ENCODE data around the gene ATP2B3.

The ATP2B3 gene

GRCh38 chrX:153537526-153538295 is 20.3 kb downstream of the ATP2B3 start:
- no peak for DNase-seq (ENCODE audit: low read depth)

GRCh38 chrX:153538424-153538823 is 21.0 kb downstream of the ATP2B3 start:
- DNase-seq (ENCODE audit: low read depth) = no peak

DNA sequence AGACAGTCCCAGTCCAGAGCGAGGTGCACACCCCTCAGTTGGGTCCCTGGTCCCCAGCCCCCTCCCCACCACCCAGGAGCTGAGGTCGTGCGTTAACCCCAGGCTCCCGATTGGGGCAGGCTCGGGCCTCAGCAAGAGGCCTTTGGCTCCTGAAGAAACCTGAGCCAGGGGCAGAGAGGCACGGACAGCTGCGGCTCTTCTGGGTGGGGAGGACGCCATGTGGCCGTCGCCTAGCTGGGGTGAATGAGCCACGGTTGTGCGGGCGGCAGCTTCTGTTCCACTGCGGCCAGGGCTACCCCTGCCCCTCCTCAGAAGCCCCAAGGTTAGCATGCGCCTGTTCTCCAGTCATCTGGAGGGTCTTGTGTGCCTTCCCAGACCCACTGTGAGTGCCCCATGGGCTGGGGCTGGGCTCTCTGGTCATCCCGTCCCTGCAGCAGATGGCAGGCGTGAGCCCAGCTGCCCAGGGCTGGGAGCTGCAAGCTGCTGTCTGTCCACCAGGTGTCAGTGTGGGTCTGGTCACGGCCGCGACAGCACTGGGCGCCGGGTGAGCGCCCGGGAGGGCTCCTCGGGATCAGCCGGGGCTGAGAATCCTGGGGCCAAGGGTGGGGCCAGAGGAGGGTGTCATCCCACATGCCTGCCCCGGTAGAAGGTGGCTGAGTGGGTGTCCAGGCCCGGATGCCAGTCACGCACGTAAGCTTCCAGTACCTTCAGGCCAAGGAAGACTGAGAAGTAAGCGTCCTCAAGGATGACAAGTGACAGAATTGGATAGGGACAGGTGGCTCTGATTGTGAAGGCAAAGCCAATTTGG is 21.9 kb downstream of the ATP2B3 start:
- DNase-seq (ENCODE audit: low read depth) = peak; percentile 65

- DNase-seq (ENCODE audit: low read depth) = no peak
Measured at GRCh38 chrX:153539979-153540358, 22.5 kb downstream of the ATP2B3 start.

GRCh38 chrX:153544727-153545126 is 27.3 kb downstream of the ATP2B3 start:
- no peak for DNase-seq (ENCODE audit: low read depth)

GRCh38 chrX:153546386-153546785 is 28.9 kb downstream of the ATP2B3 start:
- DNase-seq (ENCODE audit: low read depth) = no peak

DNA sequence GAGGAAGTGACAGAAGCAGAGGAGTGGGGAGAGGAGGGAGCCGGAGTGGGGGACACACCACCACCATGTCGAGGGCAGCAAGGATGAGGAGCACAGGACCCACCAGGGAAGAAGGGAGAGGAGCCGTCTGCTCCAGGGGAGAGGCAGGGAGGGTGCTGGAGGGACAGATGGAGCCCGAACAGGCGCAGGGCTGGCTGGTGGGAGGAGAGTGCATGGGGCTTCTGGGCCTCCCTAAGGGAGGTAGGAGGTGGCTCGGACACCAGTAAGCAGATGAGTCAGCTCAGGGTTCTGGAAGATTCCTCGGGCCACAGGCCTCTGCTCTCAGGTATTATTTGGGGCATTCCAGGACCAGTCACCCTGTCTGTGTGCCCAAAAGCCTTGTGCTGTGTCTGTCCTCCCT is 29.8 kb downstream of the ATP2B3 start:
- no peak for DNase-seq (ENCODE audit: low read depth)

DNA sequence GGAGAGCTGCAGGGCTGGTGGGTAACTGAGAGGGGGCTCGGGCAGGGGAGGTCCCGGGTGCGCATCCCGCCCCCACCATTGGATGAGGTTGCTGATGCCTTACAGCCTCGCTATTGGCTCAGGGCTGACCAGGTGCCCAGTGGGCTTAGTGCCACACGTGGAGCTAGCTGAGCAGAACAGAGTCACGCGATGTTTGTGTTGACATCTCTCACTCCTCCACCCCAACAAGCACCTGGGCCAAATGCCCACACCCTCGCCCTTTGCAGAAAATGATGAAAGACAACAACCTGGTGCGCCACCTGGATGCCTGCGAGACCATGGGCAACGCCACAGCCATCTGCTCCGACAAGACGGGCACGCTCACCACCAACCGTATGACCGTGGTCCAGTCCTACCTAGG is 31.8 kb downstream of the ATP2B3 start:
- no peak for DNase-seq (ENCODE audit: low read depth)

- DNase-seq (ENCODE audit: low read depth) = no peak
Measured at GRCh38 chrX:153549807-153550206, 32.4 kb downstream of the ATP2B3 start.

GRCh38 chrX:153551135-153551534 is 33.7 kb downstream of the ATP2B3 start:
- DNase-seq (ENCODE audit: low read depth) = peak; percentile 50

DNA sequence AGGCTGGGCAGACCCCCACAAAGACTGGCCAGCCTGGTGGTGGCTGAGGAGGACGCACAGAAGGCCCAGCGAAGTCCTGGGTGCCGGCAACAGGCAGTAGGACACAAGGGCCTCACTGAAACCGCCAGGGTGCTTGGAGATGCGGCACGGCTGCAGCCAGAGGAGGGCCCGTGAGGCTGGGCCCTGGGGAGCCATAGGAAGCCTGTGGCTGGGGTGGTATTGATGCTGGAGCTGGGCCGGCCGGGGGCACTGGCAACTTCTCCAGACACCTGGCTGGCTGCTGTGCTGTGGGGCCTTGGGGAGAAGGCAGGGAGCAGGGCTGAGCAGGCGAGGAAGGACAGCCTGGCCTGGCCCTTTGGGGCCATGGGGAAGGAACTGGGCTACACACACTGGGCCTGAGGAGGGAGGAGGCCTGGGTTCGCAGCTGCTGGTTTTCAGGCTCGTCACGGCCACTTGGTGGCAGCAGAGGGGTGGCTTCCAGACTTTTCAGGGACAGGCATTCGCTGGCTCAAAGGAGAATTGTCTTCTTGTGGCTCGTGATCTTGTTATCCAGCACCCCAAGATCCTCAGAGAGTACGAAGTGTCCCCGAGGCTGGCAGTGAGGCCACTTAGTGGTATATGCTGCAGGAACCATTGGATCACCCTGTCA is 37.2 kb downstream of the ATP2B3 start:
- DNase-seq (ENCODE audit: low read depth) = peak; percentile 55

DNA sequence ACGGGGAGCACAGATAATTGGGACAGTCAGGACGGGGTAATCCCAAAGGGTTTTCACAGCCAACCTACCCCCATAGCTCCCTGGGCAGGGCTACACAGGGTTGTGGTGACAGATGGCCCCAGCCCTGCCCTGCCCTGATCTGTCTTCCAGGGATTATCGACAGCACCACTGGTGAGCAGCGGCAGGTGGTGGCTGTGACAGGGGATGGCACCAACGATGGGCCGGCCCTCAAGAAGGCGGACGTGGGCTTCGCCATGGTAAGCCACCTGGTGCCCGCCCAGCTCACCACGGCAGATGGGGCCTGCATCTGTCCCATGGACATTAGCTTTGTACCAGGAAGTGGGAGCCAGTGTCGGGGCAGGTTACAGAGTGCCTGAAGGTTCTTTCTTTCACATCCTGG is 39.3 kb downstream of the ATP2B3 start:
- no peak for DNase-seq (ENCODE audit: low read depth)

DNA sequence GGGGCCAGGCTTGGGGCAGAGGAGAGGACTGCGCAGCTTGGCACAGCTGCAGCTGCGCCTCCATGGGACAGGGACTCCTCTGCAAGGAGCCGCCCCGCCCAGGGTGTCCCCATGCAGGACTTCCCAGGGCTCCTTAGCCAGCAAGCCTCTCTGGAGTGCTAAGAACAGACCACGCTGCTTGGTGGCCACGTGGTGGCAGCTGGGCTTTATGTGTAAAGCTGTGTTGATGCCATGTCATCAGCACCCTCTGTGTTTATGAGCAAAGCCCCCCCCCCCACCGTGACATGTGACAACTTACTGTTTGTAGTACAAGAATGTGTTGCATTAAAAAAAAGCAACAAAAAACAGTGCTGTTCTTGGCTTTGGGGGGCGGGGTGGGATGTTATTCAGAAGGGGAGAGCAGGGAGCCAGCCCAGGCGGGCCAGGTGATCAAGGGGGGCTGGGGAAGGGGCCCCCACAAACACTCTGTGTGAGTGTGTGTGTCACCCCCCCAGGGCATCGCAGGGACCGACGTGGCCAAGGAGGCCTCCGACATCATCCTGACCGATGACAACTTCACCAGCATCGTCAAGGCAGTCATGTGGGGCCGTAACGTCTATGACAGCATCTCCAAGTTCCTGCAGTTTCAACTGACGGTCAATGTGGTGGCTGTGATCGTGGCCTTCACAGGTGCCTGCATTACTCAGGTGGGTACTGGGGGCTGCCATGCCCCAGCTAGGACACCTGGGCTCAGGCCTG is 40.3 kb downstream of the ATP2B3 start:
- peak; percentile 15 for DNase-seq (ENCODE audit: low read depth)

GRCh38 chrX:153560000-153560399 is 42.6 kb downstream of the ATP2B3 start:
- peak; percentile 11 for DNase-seq (ENCODE audit: low read depth)

DNA sequence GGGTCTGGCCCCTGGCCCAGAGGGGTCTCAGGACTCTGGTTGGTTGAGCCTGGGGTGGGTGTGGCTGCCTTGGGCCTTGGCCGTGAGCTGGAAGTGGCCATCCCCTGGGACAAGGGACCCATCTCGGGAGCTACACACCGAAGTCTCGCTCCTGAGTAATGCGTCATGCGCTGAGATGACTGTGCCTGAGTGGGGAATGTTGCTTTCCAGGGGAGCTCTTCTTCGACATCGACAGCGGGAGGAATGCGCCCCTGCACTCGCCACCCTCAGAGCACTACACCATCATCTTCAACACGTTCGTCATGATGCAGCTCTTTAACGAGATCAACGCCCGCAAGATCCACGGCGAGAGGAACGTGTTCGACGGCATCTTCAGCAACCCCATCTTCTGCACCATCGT is 43.0 kb downstream of the ATP2B3 start:
- DNase-seq (ENCODE audit: low read depth) = no peak

DNA sequence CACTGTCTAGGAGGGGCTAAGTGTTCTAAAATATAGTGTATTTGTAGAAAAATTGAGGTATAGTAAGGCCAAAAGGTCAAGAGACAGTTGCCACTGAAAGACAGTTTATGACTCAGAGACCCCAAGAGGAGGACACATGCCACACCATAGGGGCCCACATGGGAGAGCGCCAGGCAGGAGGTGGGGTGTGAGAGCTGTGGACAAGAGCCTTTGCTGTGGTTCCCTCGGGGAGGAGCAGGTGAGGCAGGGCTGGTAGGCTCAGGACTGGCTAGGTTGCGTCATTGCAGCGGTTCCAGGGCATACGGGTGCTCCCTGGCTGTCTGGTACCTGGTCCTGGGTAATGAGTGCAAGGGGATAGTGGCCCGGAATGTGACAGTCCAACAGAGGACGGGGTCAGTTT is 43.9 kb downstream of the ATP2B3 start:
- DNase-seq (ENCODE audit: low read depth) = no peak

DNA sequence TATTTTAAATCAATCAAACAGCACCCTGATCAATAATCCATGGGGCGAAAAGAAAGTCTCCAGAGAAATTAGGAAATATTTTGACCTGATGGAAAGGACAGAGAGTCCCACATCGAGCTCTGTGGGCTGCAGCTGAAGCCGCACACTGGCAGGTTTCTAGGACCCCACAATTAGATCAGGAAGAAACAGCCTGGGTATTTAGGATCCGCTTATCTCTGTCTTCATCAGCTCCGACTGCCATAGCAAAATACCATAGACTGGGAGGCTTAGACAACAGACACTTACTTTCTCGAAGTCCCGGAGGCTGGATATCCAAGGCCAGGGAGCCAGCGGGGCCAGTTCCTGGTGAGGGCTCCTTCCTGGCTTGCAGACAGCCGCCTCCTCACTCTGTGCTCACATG is 45.1 kb downstream of the ATP2B3 start:
- DNase-seq (ENCODE audit: low read depth) = no peak

DNA sequence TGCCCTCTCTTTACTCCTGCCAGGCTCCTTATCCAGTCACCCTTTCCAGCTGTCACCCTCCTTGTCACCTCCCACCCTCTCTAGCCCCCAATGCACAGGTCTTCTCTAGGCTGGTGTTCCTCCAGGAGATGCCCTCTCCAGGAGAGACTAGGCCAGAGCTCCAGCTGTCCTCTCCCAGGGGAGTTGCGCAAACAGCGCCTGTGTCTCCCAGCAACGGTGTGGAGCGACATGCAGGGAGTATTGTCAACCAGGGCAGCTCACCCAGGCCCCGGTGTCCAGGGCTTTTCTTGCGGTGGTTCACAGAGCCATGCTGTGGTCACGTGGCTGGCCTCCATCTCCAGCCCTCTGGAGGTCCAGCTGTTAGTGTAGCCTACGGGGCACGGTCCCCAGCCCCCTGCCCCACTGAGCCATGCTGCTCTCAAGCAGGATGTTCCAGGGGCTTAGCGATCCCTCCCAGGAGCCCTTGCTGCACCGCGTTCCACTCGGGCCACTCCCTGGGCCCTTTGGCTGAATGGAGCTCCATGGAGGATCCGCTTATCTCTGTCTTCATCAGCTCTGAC is 46.7 kb downstream of the ATP2B3 start:
- no peak for DNase-seq (ENCODE audit: low read depth)

GRCh38 chrX:153565996-153566580 is 48.6 kb downstream of the ATP2B3 start:
- DNase-seq (ENCODE audit: low read depth) = no peak

GRCh38 chrX:153568451-153569011 is 51.1 kb downstream of the ATP2B3 start:
- DNase-seq (ENCODE audit: low read depth) = no peak

- DNase-seq (ENCODE audit: low read depth) = no peak
Measured at GRCh38 chrX:153569475-153569874, 52.0 kb downstream of the ATP2B3 start.

Measured in EH (cell line).